H9 (cell line): ENCODE results near the gene PRSS27. TPM values are rescaled to one million over a fixed set of nuclear protein-coding genes. Genes with fewer than 3 reads are reported as not detected.

Source experiments
- DNase-seq: peaks from one replicate; pipeline ENCODE4 v3.0.0-alpha.2; 2017
- H2AFZ ChIP-seq: one replicate; pipeline ENCODE4 v1.6.1; 2013; ENCODE audit warnings: mild to moderate bottlenecking, low read length, control low read depth, moderate library complexity
- H2AK5ac ChIP-seq: 2 replicates; pipeline ENCODE4 v1.6.1; 2013; ENCODE audit warnings: low read length, control low read depth, mixed read lengths; ENCODE audit not compliant: insufficient read length
- H2BK120ac ChIP-seq: one replicate; pipeline ENCODE4 v1.6.1; 2013; ENCODE audit warnings: low read depth, mild to moderate bottlenecking, low read length, control low read depth, inconsistent platforms; ENCODE audit not compliant: poor library complexity, severe bottlenecking
- H2BK12ac ChIP-seq: 2 replicates; pipeline ENCODE4 v1.6.1; 2013; ENCODE audit warnings: low read length, control low read depth, mixed read lengths, low read depth; ENCODE audit not compliant: insufficient read length
- H2BK15ac ChIP-seq: 2 replicates; pipeline ENCODE4 v1.6.1; 2013; ENCODE audit warnings: low read depth, low read length, control low read depth
- H2BK20ac ChIP-seq: one replicate; pipeline ENCODE4 v1.6.1; 2013; ENCODE audit warnings: low read depth, mild to moderate bottlenecking, low read length, control low read depth, inconsistent platforms; ENCODE audit not compliant: poor library complexity, severe bottlenecking
- H2BK5ac ChIP-seq: 2 replicates; pipeline ENCODE4 v1.6.1; 2013; ENCODE audit warnings: low read length, control low read depth, mixed read lengths; ENCODE audit not compliant: insufficient read length
- H3K14ac ChIP-seq: 2 replicates; pipeline ENCODE4 v1.6.1; 2013; ENCODE audit warnings: low read length, control low read depth; ENCODE audit not compliant: insufficient read depth
- H3K18ac ChIP-seq: 2 replicates; pipeline ENCODE4 v1.6.1; 2013; ENCODE audit warnings: low read depth, mild to moderate bottlenecking, mixed read lengths, low read length, control low read depth; ENCODE audit not compliant: insufficient read length
- H3K23ac ChIP-seq: 2 replicates; pipeline ENCODE4 v1.6.1; 2013; ENCODE audit warnings: low read length, control low read depth, mixed read lengths, low read depth; ENCODE audit not compliant: insufficient read length
- H3K23me2 ChIP-seq: 2 replicates; pipeline ENCODE4 v1.6.1; 2013; ENCODE audit warnings: low read depth, mild to moderate bottlenecking, mixed read lengths, low read length, control low read depth; ENCODE audit not compliant: insufficient read length, poor library complexity, severe bottlenecking
- H3K27ac ChIP-seq: 2 replicates; pipeline ENCODE4 v1.5.1; 2013; ENCODE audit warnings: low read length, control low read depth, mixed read lengths, low read depth; ENCODE audit not compliant: insufficient read length
- H3K27me3 ChIP-seq: 2 replicates; pipeline ENCODE4 v1.6.1; 2013; ENCODE audit warnings: low read length, control low read depth, inconsistent platforms; ENCODE audit not compliant: insufficient read depth
- H3K4ac ChIP-seq: 2 replicates; pipeline ENCODE4 v1.6.1; 2013; ENCODE audit warnings: low read depth, mild to moderate bottlenecking, control low read depth, inconsistent platforms, low read length, moderate library complexity
- H3K4me1 ChIP-seq: 2 replicates; pipeline ENCODE4 v1.6.1; 2013; ENCODE audit warnings: low read length, control low read depth, inconsistent platforms; ENCODE audit not compliant: insufficient read depth
- H3K4me2 ChIP-seq: 2 replicates; pipeline ENCODE4 v1.6.1; 2013; ENCODE audit warnings: low read length, control low read depth, mixed read lengths; ENCODE audit not compliant: insufficient read length, insufficient read depth
- H3K56ac ChIP-seq: 2 replicates; pipeline ENCODE4 v1.6.1; 2013; ENCODE audit warnings: low read depth, mild to moderate bottlenecking, mixed read lengths, low read length, control low read depth; ENCODE audit not compliant: insufficient read length
- H3K79me1 ChIP-seq: 2 replicates; pipeline ENCODE4 v1.6.1; 2013; ENCODE audit warnings: low read depth, mild to moderate bottlenecking, moderate library complexity, low read length, control low read depth, inconsistent platforms; ENCODE audit not compliant: insufficient read depth, poor library complexity, severe bottlenecking
- H3K79me2 ChIP-seq: 2 replicates; pipeline ENCODE4 v1.6.1; 2013; ENCODE audit warnings: low read length, control low read depth, inconsistent platforms; ENCODE audit not compliant: insufficient read depth
- H3K9ac ChIP-seq: 2 replicates; pipeline ENCODE4 v1.6.1; 2013; ENCODE audit warnings: low read length, control low read depth, mixed read lengths; ENCODE audit not compliant: insufficient read length; ENCODE audit errors: extremely low read depth
- H3K9me3 ChIP-seq: one replicate; pipeline ENCODE4 v1.6.1; 2013; ENCODE audit warnings: low read depth, low read length, inconsistent platforms; ENCODE audit not compliant: control insufficient read depth
- H3T11ph ChIP-seq: one replicate; pipeline ENCODE4 v1.6.1; 2013; ENCODE audit warnings: mild to moderate bottlenecking, low read length, control low read depth, inconsistent platforms
- H4K20me1 ChIP-seq: one replicate; pipeline ENCODE4 v1.6.1; 2013; ENCODE audit not compliant: control insufficient read depth, insufficient read length, insufficient read depth
- H4K5ac ChIP-seq: 2 replicates; pipeline ENCODE4 v1.6.1; 2013; ENCODE audit warnings: low read depth, mild to moderate bottlenecking, mixed read lengths, low read length, control low read depth; ENCODE audit not compliant: insufficient read length
- H4K8ac ChIP-seq: replicated peaks from 2 replicates; pipeline ENCODE4 v1.6.1; 2013; ENCODE audit warnings: low read length, control low read depth, mixed read lengths, low read depth; ENCODE audit not compliant: insufficient read length
- H4K91ac ChIP-seq: 2 replicates; pipeline ENCODE4 v1.6.1; 2013; ENCODE audit warnings: low read depth, mild to moderate bottlenecking, moderate library complexity, mixed read lengths, low read length, control low read depth; ENCODE audit not compliant: insufficient read length
- H3K27ac Mint-ChIP-seq, 3 experiments: 2 replicates in 2 of 3; 3 replicates in 1 of 3; pipeline ENCODE4 v1.8.0; 2020 to 2021; ENCODE audit warnings: mixed read lengths in 3 of 3, mild to moderate bottlenecking in 1 of 3, moderate library complexity in 1 of 3
- H3K27me3 Mint-ChIP-seq: 2 replicates; pipeline ENCODE4 v1.8.0; 2021; ENCODE audit warnings: low read depth, mild to moderate bottlenecking, moderate library complexity, mixed read lengths
- H3K36me3 Mint-ChIP-seq, 3 experiments: 2 replicates in 2 of 3; 3 replicates in 1 of 3; pipeline ENCODE4 v1.8.0; 2020 to 2021; ENCODE audit warnings: low read depth in 3 of 3, mixed read lengths in 3 of 3; ENCODE audit not compliant: insufficient read depth in 1 of 3
- H3K4me1 Mint-ChIP-seq, 2 experiments: 2 replicates each; pipeline ENCODE4 v1.8.0; 2020; ENCODE audit warnings: mixed read lengths in 2 of 2
- H3K4me3 Mint-ChIP-seq, 2 experiments: 2 replicates in 1 of 2; 3 replicates in 1 of 2; pipeline ENCODE4 v1.8.0; 2020 to 2021; ENCODE audit warnings: mild to moderate bottlenecking in 2 of 2, mixed read lengths in 2 of 2, moderate library complexity in 1 of 2
- H3K9me3 Mint-ChIP-seq, 2 experiments: 2 replicates in 1 of 2; 3 replicates in 1 of 2; pipeline ENCODE4 v1.8.0; 2020; ENCODE audit warnings: mild to moderate bottlenecking in 2 of 2, mixed read lengths in 2 of 2, moderate library complexity in 1 of 2
- CTCF ChIP-seq: fragments of 200-600 bp; sonication (generic); conservative IDR thresholded peaks from 3 replicates; pipeline ENCODE4 v1.8.0; 2021; ENCODE audit warnings: antibody characterized with exemption, mild to moderate bottlenecking
- WGBS: extraction: QIAGEN DNeasy Blood & Tissue Kit; methylation state at CpG from one replicate; pipeline ENCODE4 v1.1.7; 2013; ENCODE audit warnings: missing lambda C conversion rate, low lambda C conversion rate, mixed read lengths; ENCODE audit not compliant: insufficient read length; ENCODE audit errors: extremely low coverage; 5-methylcytosine and 5-hydroxymethylcytosine counted together
- total RNA-seq: library from RNA; stranded (reverse); gene quantifications from 2 replicates; pipeline ENCODE4 v1.2.1, GENCODE V29; 2021

The PRSS27 gene
- total RNA-seq, 1 experiment from 2014 or later = 5.0 TPM

DNA sequence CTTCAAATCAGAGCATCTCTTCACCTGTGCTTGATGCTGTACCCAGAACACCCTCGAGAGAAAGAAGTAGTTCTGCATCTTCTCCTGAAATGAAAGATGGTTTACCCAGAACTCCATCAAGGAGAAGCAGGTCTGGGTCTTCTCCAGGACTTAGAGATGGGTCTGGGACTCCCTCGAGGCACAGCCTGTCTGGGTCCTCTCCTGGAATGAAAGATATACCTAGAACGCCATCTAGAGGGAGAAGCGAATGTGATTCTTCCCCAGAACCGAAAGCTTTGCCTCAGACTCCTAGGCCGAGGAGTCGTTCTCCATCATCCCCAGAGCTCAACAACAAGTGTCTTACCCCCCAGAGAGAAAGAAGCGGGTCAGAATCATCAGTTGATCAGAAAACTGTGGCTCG lies 44.7 kb upstream of the PRSS27 start:
- no peak overlapping the region for H3K23ac ChIP-seq
- no peaks in the 10 kb centered on the region for H3K9me3 ChIP-seq
- H2AK5ac ChIP-seq = no peak overlapping the region
- peaks cover 34 to 56% of the 10 kb centered on the region in 2 experiments for H3K9me3 Mint-ChIP-seq
- H4K5ac ChIP-seq = no peak overlapping the region
- H2BK20ac ChIP-seq = no peak overlapping the region
- no peak overlapping the region for H2AFZ ChIP-seq
- H3K4me1 ChIP-seq = no peaks in the 10 kb centered on the region
- no peaks in the 10 kb centered on the region for H3K27me3 ChIP-seq
- WGBS = no CpG with 5 or more reads among the region's 9 CpGs
- no peak overlapping the region for H4K8ac ChIP-seq
- H3K4me2 ChIP-seq = no peak overlapping the region
- H3K36me3 Mint-ChIP-seq = peaks cover 94 to 100% (median 100%) of the 10 kb centered on the region in 3 experiments
- H3K79me2 ChIP-seq = peaks cover 2% of the 10 kb centered on the region; the same call in 1 of the 2 replicates
- H3K9ac ChIP-seq = no peak overlapping the region
- H3K14ac ChIP-seq = no peak overlapping the region
- no peak overlapping the region for H2BK12ac ChIP-seq
- H3K4me3 Mint-ChIP-seq = no peak overlapping the region
- no peak for DNase-seq
- H2BK120ac ChIP-seq = no peak overlapping the region
- no peak overlapping the region for H2BK5ac ChIP-seq
- no peak overlapping the region for H3K56ac ChIP-seq
- H3K18ac ChIP-seq = no peak overlapping the region
- TF ChIP-seq CTCF = no peak
- peaks cover 1% of the 10 kb centered on the region; the same call in 1 of the 2 replicates for H3K27me3 Mint-ChIP-seq
- peaks cover 3 to 20% of the 10 kb centered on the region in 2 experiments; a peak in 3 of 4 replicates for H3K4me1 Mint-ChIP-seq
- H3K27ac Mint-ChIP-seq = no peak overlapping the region; a peak in 1 of 7 replicates
- H3K23me2 ChIP-seq = no peaks in the 10 kb centered on the region
- no peak overlapping the region for H3K4ac ChIP-seq
- H3K27ac ChIP-seq = no peak overlapping the region
- no peak overlapping the region for H3T11ph ChIP-seq
- no peak overlapping the region for H2BK15ac ChIP-seq
- H3K79me1 ChIP-seq = peaks cover 20% of the 10 kb centered on the region
- no peaks in the 10 kb centered on the region for H4K20me1 ChIP-seq
- H4K91ac ChIP-seq = no peak overlapping the region
